Activated naive CD4-positive, alpha-beta T cell treated with anti-CD3 and anti-CD28 coated beads, Interleukin-2, amount 50 U/mL, for 24 hours (primary cell): ENCODE results near the gene PPP2R3B.
"Not testable (repeated sequence)": the region's sequence is repeated elsewhere in the genome, so short reads cannot be mapped to it uniquely, and the experiment has no call there.

Experiments
- H3K27ac Mint-ChIP-seq: one replicate; pipeline ENCODE4 v1.8.0; 2021; ENCODE audit warnings: mild to moderate bottlenecking, mixed read lengths
- H3K27me3 Mint-ChIP-seq: one replicate; pipeline ENCODE4 v1.8.0; 2021; ENCODE audit warnings: mixed read lengths
- H3K36me3 Mint-ChIP-seq: one replicate; pipeline ENCODE4 v1.8.0; 2021; ENCODE audit warnings: mixed read lengths
- H3K4me1 Mint-ChIP-seq: one replicate; pipeline ENCODE4 v1.8.0; 2021; ENCODE audit warnings: mixed read lengths
- H3K4me3 Mint-ChIP-seq: one replicate; pipeline ENCODE4 v1.8.0; 2021; ENCODE audit warnings: mild to moderate bottlenecking, mixed read lengths
- H3K9me3 Mint-ChIP-seq: one replicate; pipeline ENCODE4 v1.8.0; 2021; ENCODE audit warnings: mixed read lengths

The PPP2R3B gene

GRCh38 chrX:386239-386767 lies 404 bp downstream of the PPP2R3B start:
- H3K9me3 Mint-ChIP-seq: no peaks in the 10 kb centered on the region
- peak overlapping the region; percentile 46 for H3K27ac Mint-ChIP-seq
- H3K4me3 Mint-ChIP-seq: peak overlapping the region; percentile 77
- no peaks in the 10 kb centered on the region for H3K36me3 Mint-ChIP-seq
- no peaks in the 10 kb centered on the region for H3K27me3 Mint-ChIP-seq
- H3K4me1 Mint-ChIP-seq: peaks cover 5% of the 10 kb centered on the region

GRCh38 chrX:385736-386135 lies 971 bp downstream of the PPP2R3B start:
- not testable (repeated sequence) for H3K4me1 Mint-ChIP-seq, H3K9me3 Mint-ChIP-seq, H3K36me3 Mint-ChIP-seq, H3K27me3 Mint-ChIP-seq
- Mint-ChIP-seq H3K4me3 (peak overlapping the region; percentile 77), H3K27ac (peak overlapping the region; percentile 46)

GRCh38 chrX:384861-385260 lies 1.8 kb downstream of the PPP2R3B start:
- Mint-ChIP-seq H3K27ac (no peak overlapping the region), H3K9me3 (no peaks in the 10 kb centered on the region), H3K36me3 (no peaks in the 10 kb centered on the region), H3K27me3 (no peaks in the 10 kb centered on the region), H3K4me3 (no peak overlapping the region), H3K4me1 (peaks cover 5% of the 10 kb centered on the region)

- Mint-ChIP-seq H3K9me3 (no peaks in the 10 kb centered on the region), H3K27ac (no peak overlapping the region), H3K27me3 (peaks cover 9% of the 10 kb centered on the region), H3K36me3 (no peaks in the 10 kb centered on the region), H3K4me1 (peaks cover 25% of the 10 kb centered on the region), H3K4me3 (no peak overlapping the region)
These were observed 8.3 kb downstream of the PPP2R3B start for GRCh38 chrX:378443-378842.

- Mint-ChIP-seq H3K4me1 (peaks cover 36% of the 10 kb centered on the region), H3K27me3 (peaks cover 19% of the 10 kb centered on the region)
- not testable (repeated sequence) for H3K4me3 Mint-ChIP-seq, H3K9me3 Mint-ChIP-seq, H3K36me3 Mint-ChIP-seq, H3K27ac Mint-ChIP-seq
These were observed 10.5 kb downstream of the PPP2R3B start for GRCh38 chrX:376206-376605.

- Mint-ChIP-seq H3K36me3 (peaks cover 2% of the 10 kb centered on the region), H3K27me3 (peaks cover 20% of the 10 kb centered on the region), H3K4me1 (peaks cover 39% of the 10 kb centered on the region), H3K27ac (no peak overlapping the region), H3K4me3 (peak overlapping the region; percentile 81), H3K9me3 (no peaks in the 10 kb centered on the region)
These were observed 11.3 kb downstream of the PPP2R3B start for GRCh38 chrX:375181-376036.

GRCh38 chrX:374596-374995 lies 12.1 kb downstream of the PPP2R3B start:
- H3K4me1 Mint-ChIP-seq: peaks cover 39% of the 10 kb centered on the region
- peaks cover 20% of the 10 kb centered on the region for H3K27me3 Mint-ChIP-seq
- H3K36me3 Mint-ChIP-seq: peaks cover 2% of the 10 kb centered on the region
- peak overlapping the region; percentile 81 for H3K4me3 Mint-ChIP-seq
- peak overlapping the region; percentile 68 for H3K27ac Mint-ChIP-seq
- no peaks in the 10 kb centered on the region for H3K9me3 Mint-ChIP-seq

GRCh38 chrX:373641-374471 lies 12.9 kb downstream of the PPP2R3B start:
- Mint-ChIP-seq H3K4me1 (peaks cover 39% of the 10 kb centered on the region), H3K36me3 (peaks cover 2% of the 10 kb centered on the region), H3K4me3 (peak overlapping the region; percentile 81), H3K27ac (no peak overlapping the region), H3K9me3 (no peaks in the 10 kb centered on the region), H3K27me3 (peaks cover 20% of the 10 kb centered on the region)

- Mint-ChIP-seq H3K36me3 (peaks cover 2% of the 10 kb centered on the region), H3K4me1 (peaks cover 32% of the 10 kb centered on the region), H3K4me3 (peak overlapping the region; percentile 76), H3K27ac (no peak overlapping the region), H3K9me3 (no peaks in the 10 kb centered on the region), H3K27me3 (peaks cover 20% of the 10 kb centered on the region)
These were observed 13.7 kb downstream of the PPP2R3B start for GRCh38 chrX:372856-373640.

GRCh38 chrX:371907-372306 lies 14.8 kb downstream of the PPP2R3B start:
- Mint-ChIP-seq H3K9me3 (no peaks in the 10 kb centered on the region), H3K4me3 (peak overlapping the region; percentile 69), H3K27ac (no peak overlapping the region), H3K36me3 (peaks cover 2% of the 10 kb centered on the region), H3K4me1 (peaks cover 39% of the 10 kb centered on the region), H3K27me3 (peaks cover 20% of the 10 kb centered on the region)

GRCh38 chrX:370963-371745 lies 15.6 kb downstream of the PPP2R3B start:
- H3K27ac Mint-ChIP-seq: no peak overlapping the region
- peaks cover 20% of the 10 kb centered on the region for H3K27me3 Mint-ChIP-seq
- peak overlapping the region; percentile 69 for H3K4me3 Mint-ChIP-seq
- H3K36me3 Mint-ChIP-seq: peaks cover 2% of the 10 kb centered on the region
- peaks cover 39% of the 10 kb centered on the region for H3K4me1 Mint-ChIP-seq
- H3K9me3 Mint-ChIP-seq: no peaks in the 10 kb centered on the region

- Mint-ChIP-seq H3K36me3 (peaks cover 2% of the 10 kb centered on the region), H3K9me3 (no peaks in the 10 kb centered on the region), H3K4me3 (no peak overlapping the region), H3K4me1 (peaks cover 36% of the 10 kb centered on the region), H3K27ac (no peak overlapping the region), H3K27me3 (peaks cover 18% of the 10 kb centered on the region)
These were observed 16.3 kb downstream of the PPP2R3B start for GRCh38 chrX:370244-370962.

GRCh38 chrX:369563-370101 lies 17.1 kb downstream of the PPP2R3B start:
- Mint-ChIP-seq H3K9me3 (no peaks in the 10 kb centered on the region), H3K36me3 (peaks cover 2% of the 10 kb centered on the region), H3K4me1 (peaks cover 28% of the 10 kb centered on the region), H3K27me3 (peaks cover 12% of the 10 kb centered on the region), H3K27ac (no peak overlapping the region), H3K4me3 (no peak overlapping the region)
